HCT116 (cell line): ENCODE measurements around the gene UPF1. TPM values are rescaled to one million over a fixed set of nuclear protein-coding genes. Genes with fewer than 3 reads are reported as not detected.

Experiments used
- ATAC-seq: fragments of 200-7000 bp; cut with Tn5 transposase; 2 replicates; pipeline ENCODE4 v1.9.1; 2020; ENCODE audit warnings: mild to moderate bottlenecking, moderate library complexity
- BruUV-seq: library from RNA; stranded (reverse); fragments of 400-500 nt; replicated peaks from 2 replicates; lab custom pipeline; 2021; lab: Mats Ljungman, UMichigan
- CTCF ChIA-PET: fragments of 300-600 bp; sonication (Branson Sonifier 250); formaldehyde crosslinking; loops from one replicate; lab custom pipeline; 2021; ENCODE audit warnings: antibody characterized with exemption; lab: Charles Lee
- POLR2A ChIA-PET: fragments of 300-600, 350-600 bp; sonication (Branson Sonifier 250); formaldehyde crosslinking; loops from one replicate; lab custom pipeline; 2021; ENCODE audit warnings: antibody characterized with exemption; lab: Charles Lee
- RAD21 ChIA-PET, 2 experiments: fragments of 300-600 bp; sonication (Branson Sonifier 250); formaldehyde crosslinking; loops; one replicate each; lab custom pipeline; 2023; ENCODE audit warnings: low total read pairs in 2 of 2; ENCODE audit not compliant: uncharacterized antibody in 2 of 2, unreplicated experiment in 2 of 2, low non-redundant PET in 1 of 2; lab: Charles Lee
- DNase-seq: peaks from one replicate; pipeline ENCODE4 v3.0.0-alpha.2; 2010; ENCODE audit warnings: low read depth, low spot score
- H2AFZ ChIP-seq: fragments of 200-600 bp; shearing (Covaris generic), sonication (generic); 2 replicates; pipeline ENCODE4 v1.6.1; 2017; ENCODE audit warnings: low read depth, mixed run types, mixed read lengths, antibody characterized with exemption, low read length; ENCODE audit not compliant: poor library complexity, severe bottlenecking
- H3K27ac ChIP-seq: 2 replicates; pipeline ENCODE4 v1.5.1; 2012; ENCODE audit warnings: low read depth, low read length
- H3K27me3 ChIP-seq: fragments of 200-600 bp; sonication (generic); 2 replicates; pipeline ENCODE4 v1.6.1; 2016; ENCODE audit warnings: mixed run types, low read length, mixed read lengths; ENCODE audit not compliant: insufficient read depth
- H3K36me3 ChIP-seq, 2 experiments: fragments of 200-500 bp in 1 of 2; fragments of 200-600 bp in 1 of 2; sonication (Bioruptor generic) in 1 of 2; sonication (generic) in 1 of 2; 2 replicates each; pipeline versions ENCODE4 v1.5.1 to v1.6.1; 2014 to 2016; ENCODE audit warnings: low read length in 2 of 2, inconsistent platforms in 1 of 2, mixed read lengths in 1 of 2, mixed run types in 1 of 2; ENCODE audit not compliant: insufficient read depth in 2 of 2, control insufficient read depth in 1 of 2
- H3K4me1 ChIP-seq, 2 experiments: fragments of 200-600 bp in 1 of 2; sonication (generic) in 1 of 2; 2 replicates each; pipeline versions ENCODE4 v1.5.1 to v1.6.1; 2012 to 2017; ENCODE audit warnings: low read length in 2 of 2, inconsistent platforms in 1 of 2, mild to moderate bottlenecking in 1 of 2, mixed read lengths in 1 of 2, mixed run types in 1 of 2, moderate library complexity in 1 of 2; ENCODE audit not compliant: insufficient read depth in 2 of 2, control insufficient read depth in 1 of 2
- H3K4me2 ChIP-seq: fragments of 200-600 bp; sonication (generic); 2 replicates; pipeline ENCODE4 v1.6.1; 2017; ENCODE audit warnings: mixed run types, low read length, mixed read lengths
- H3K4me3 ChIP-seq, 2 experiments: fragments of 200-600 bp in 1 of 2; sonication (generic) in 1 of 2; replicated peaks in 1 of 2; 2 replicates each; pipeline ENCODE4 v1.5.1; 2011 to 2016; ENCODE audit warnings: low read length in 2 of 2, control low read depth in 1 of 2, low read depth in 1 of 2, mild to moderate bottlenecking in 1 of 2, mixed read lengths in 1 of 2, mixed run types in 1 of 2
- H3K79me2 ChIP-seq: fragments of 200-600 bp; sonication (generic); 2 replicates; pipeline ENCODE4 v1.6.1; 2017; ENCODE audit warnings: mild to moderate bottlenecking, mixed run types, low read length, moderate library complexity, mixed read lengths; ENCODE audit not compliant: insufficient read depth
- H3K9ac ChIP-seq: fragments of 200-600 bp; sonication (generic); 2 replicates; pipeline ENCODE4 v1.6.1; 2016; ENCODE audit warnings: low read length, mixed read lengths
- H3K9me2 ChIP-seq: fragments of 200-600 bp; sonication (generic), shearing (Covaris generic); 2 replicates; pipeline ENCODE4 v1.6.1; 2017; ENCODE audit warnings: mixed run types, mild to moderate bottlenecking, moderate library complexity; ENCODE audit not compliant: insufficient read depth
- H3K9me3 ChIP-seq, 2 experiments: fragments of 200-500 bp in 1 of 2; fragments of 200-600 bp in 1 of 2; sonication (Bioruptor generic) in 1 of 2; sonication (generic) in 1 of 2; 2 replicates each; pipeline ENCODE4 v1.6.1; 2014 to 2017; ENCODE audit warnings: low read length in 2 of 2, mixed read lengths in 2 of 2, inconsistent platforms in 1 of 2, low read depth in 1 of 2, mild to moderate bottlenecking in 1 of 2, mixed run types in 1 of 2, moderate library complexity in 1 of 2; ENCODE audit not compliant: control insufficient read depth in 1 of 2, insufficient read depth in 1 of 2
- H4K20me1 ChIP-seq: fragments of 200-600 bp; sonication (generic), shearing (Covaris generic); 2 replicates; pipeline ENCODE4 v1.6.1; 2017; ENCODE audit warnings: mixed run types, mild to moderate bottlenecking, moderate library complexity; ENCODE audit not compliant: insufficient read depth
- CTCF ChIP-seq, 3 experiments: fragments of 200-600 bp in 1 of 3; sonication (generic) in 1 of 3; IDR thresholded peaks in 2 of 3; conservative IDR thresholded peaks in 1 of 3; 2 replicates each; pipeline ENCODE4 v1.5.1; 2012 to 2017; ENCODE audit warnings: low read depth in 2 of 3, low read length in 2 of 3, antibody characterized with exemption in 1 of 3, borderline replicate concordance in 1 of 3, control low read depth in 1 of 3, mild to moderate bottlenecking in 1 of 3, mixed read lengths in 1 of 3, mixed run types in 1 of 3, moderate library complexity in 1 of 3; ENCODE audit not compliant: insufficient read depth in 1 of 3
- EZH2phosphoT487 ChIP-seq: fragments of 200-600 bp; IDR thresholded peaks from 2 replicates; pipeline ENCODE4 v1.6.1; 2018; ENCODE audit warnings: antibody characterized with exemption, borderline replicate concordance
- POLR2A ChIP-seq: IDR thresholded peaks from 2 replicates; pipeline ENCODE4 v1.7.0; 2011; ENCODE audit warnings: borderline replicate concordance; ENCODE audit not compliant: insufficient read depth, insufficient read length; ENCODE audit errors: extremely low read depth
- SIN3A ChIP-seq: IDR thresholded peaks from 2 replicates; pipeline ENCODE4 v1.6.1; 2012; ENCODE audit warnings: low read depth
- TCF7L2 ChIP-seq: IDR thresholded peaks from 2 replicates; pipeline ENCODE4 v1.7.0; 2011; ENCODE audit warnings: borderline replicate concordance, inconsistent platforms; ENCODE audit not compliant: insufficient read depth, insufficient read length; ENCODE audit errors: extremely low read depth
- ZBTB33 ChIP-seq: IDR thresholded peaks from 2 replicates; pipeline ENCODE4 v1.6.1; 2011; ENCODE audit warnings: mild to moderate bottlenecking, low read length, moderate library complexity; ENCODE audit not compliant: insufficient replicate concordance; ENCODE audit errors: extremely low read depth
- ZNF274 ChIP-seq: fragments of 200-500 bp; sonication (Bioruptor generic); IDR thresholded peaks from 2 replicates; pipeline ENCODE4 v1.6.1; 2014; ENCODE audit warnings: mild to moderate bottlenecking, low read depth, low read length, inconsistent platforms
- intact Hi-C: fragments of 100-400 bp; cut with micrococcal nuclease; formaldehyde crosslinking; loops from 2 replicates; pipeline ENCODE4 v1.10.0; 2022
- total RNA-seq: library from RNA; stranded (reverse); gene quantifications from one replicate; pipeline ENCODE4 v1.2.1, GENCODE V29; 2021; ENCODE audit not compliant: unreplicated experiment

Gene UPF1
- total RNA-seq, 1 experiment from 2014 or later, result 78.5 TPM

GRCh38 chr19:18905513-18906236 is 73.9 kb downstream of the UPF1 start:
- intact Hi-C loops, result no loop called here
- Histone ChIP-seq H3K4me2 (no peak overlapping the region), H3K9ac (no peak overlapping the region), H4K20me1 (no peaks in the 10 kb centered on the region), H3K36me3 (peaks cover 0 to 8% of the 10 kb centered on the region in 2 experiments; a peak in 3 of 4 replicates), H3K9me3 (no peaks in the 10 kb centered on the region), H3K27me3 (no peaks in the 10 kb centered on the region), H3K4me1 (no peaks in the 10 kb centered on the region), H3K4me3 (no peak overlapping the region), H3K27ac (no peak overlapping the region), H2AFZ (no peak overlapping the region), H3K79me2 (no peaks in the 10 kb centered on the region), H3K9me2 (no peaks in the 10 kb centered on the region)
- POLR2A ChIA-PET, result interaction anchor here (1.2 kb wide), 1 partner anchor 13 kb away, joined by 5 read pairs; the partner anchor contains the start of genes COPE and DDX49
- RAD21 ChIA-PET, result no interaction called here
- BruUV-seq, result no TSS peak
- TF ChIP-seq CTCF (IDR thresholded peaks at IDR 0.05 in 2 of 3, conservative IDR thresholded peaks at IDR 0.05 in 1 of 3; ENCODE audit: borderline replicate concordance in 1 of 3, insufficient read depth in 1 of 3, low read depth in 2 of 3, low read length in 2 of 3), result no peak
- TF ChIP-seq ZNF274, result no peak
- no peak for TF ChIP-seq POLR2A
- no peak for TF ChIP-seq TCF7L2
- TF ChIP-seq SIN3A, result no peak
- TF ChIP-seq ZBTB33, result no peak
- TF ChIP-seq EZH2phosphoT487, result no peak
- DNase-seq, result no peak
- ATAC-seq, result no peak
- CTCF ChIA-PET, result no interaction called here
